ENCODE results near the gene DENND5B.

DNA sequence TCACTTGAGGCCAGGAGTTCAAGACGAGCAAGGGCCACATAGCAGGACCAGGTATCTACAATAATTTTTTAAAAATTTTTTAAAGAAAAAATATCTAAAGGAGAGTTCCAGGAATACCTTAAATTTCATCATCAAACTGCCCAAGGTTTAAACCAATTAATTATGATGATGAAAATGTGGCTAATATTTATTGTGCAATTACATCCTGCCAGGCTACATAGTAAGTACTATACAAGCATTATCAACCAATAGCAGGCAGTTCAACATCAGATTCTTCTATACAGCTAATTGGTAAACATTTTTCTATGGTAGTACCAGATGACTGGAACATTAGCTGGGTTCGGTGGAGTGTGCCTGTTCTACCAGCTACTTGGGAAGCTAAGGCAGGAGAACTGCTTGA lies 24.4 kb downstream of the DENND5B start:
- TF ChIP-seq POLR2A (IDR thresholded peaks at IDR 0.05): no peak
- TF ChIP-seq CTCF (IDR thresholded peaks at IDR 0.05 in 8 of 11, conservative IDR thresholded peaks at IDR 0.05 in 3 of 11): no peak
